Brain microvascular endothelial cell (primary cell): ENCODE data around the gene PLAAT2.
"Not testable (repeated sequence)": the region's sequence is repeated elsewhere in the genome, so short reads cannot be mapped to it uniquely, and the experiment has no call there.

ENCODE experiments used
- DNase-seq: peaks from one replicate; pipeline ENCODE4 v3.0.0-alpha.2; 2020
- H3K27ac ChIP-seq: fragments of 250-450 bp; sonication (Bioruptor Pico); 2 replicates; pipeline ENCODE4 v1.5.1; 2020; ENCODE audit warnings: mild to moderate bottlenecking, moderate library complexity
- H3K27me3 ChIP-seq: fragments of 250-450 bp; sonication (Bioruptor Pico); replicated peaks from 2 replicates; pipeline ENCODE4 v1.5.1; 2020; ENCODE audit warnings: mild to moderate bottlenecking
- H3K36me3 ChIP-seq: fragments of 250-450 bp; sonication (Bioruptor Pico); replicated peaks from 2 replicates; pipeline ENCODE4 v1.5.1; 2020; ENCODE audit warnings: mild to moderate bottlenecking
- H3K4me3 ChIP-seq: 2 replicates; pipeline ENCODE4 v1.5.1; 2011; ENCODE audit warnings: low read depth, mild to moderate bottlenecking, control low read depth, low read length, moderate library complexity
- CTCF ChIP-seq: IDR thresholded peaks from 2 replicates; pipeline ENCODE4 v1.5.1; 2011; ENCODE audit warnings: low read depth, mild to moderate bottlenecking, moderate library complexity, low read length, control low read depth, inconsistent platforms; ENCODE audit errors: missing control alignments
- in situ Hi-C: cut with HindIII; loops from 2 replicates; pipeline ENCODE4 v1.10.0; 2017; ENCODE audit warnings: low sequenced_read_pairs, low pct_ligation_motif_present

Gene PLAAT2

GRCh38 chr11:63586451-63587166 lies 23.4 kb upstream of the PLAAT2 start:
- no peak for DNase-seq
- Histone ChIP-seq H3K27me3 (no peaks in the 10 kb centered on the region), H3K36me3 (no peaks in the 10 kb centered on the region), H3K4me3 (no peak overlapping the region), H3K27ac (no peak overlapping the region)
- no peak for TF ChIP-seq CTCF
- in situ Hi-C loops, result no loop called here

- no peaks in the 10 kb centered on the region for H3K36me3 ChIP-seq
- H3K27ac ChIP-seq, result no peak overlapping the region
- no peak overlapping the region for H3K4me3 ChIP-seq
- DNase-seq, result no peak
- TF ChIP-seq CTCF, result no peak
- in situ Hi-C loops, result no loop called here
- H3K27me3 ChIP-seq, result no peaks in the 10 kb centered on the region
Observed at GRCh38 chr11:63583357-63583677, 20.1 kb upstream of the PLAAT2 start.

- DNase-seq, H3K36me3 ChIP-seq, in situ Hi-C loops, H3K27me3 ChIP-seq, H3K4me3 ChIP-seq, H3K27ac ChIP-seq: not testable (repeated sequence)
Observed at GRCh38 chr11:63581224-63581623, 18.0 kb upstream of the PLAAT2 start.

GRCh38 chr11:63578882-63579281 lies 15.7 kb upstream of the PLAAT2 start:
- H3K27ac ChIP-seq, H3K36me3 ChIP-seq, H3K4me3 ChIP-seq, DNase-seq, in situ Hi-C loops, H3K27me3 ChIP-seq: not testable (repeated sequence)

GRCh38 chr11:63574856-63575602 lies 11.8 kb upstream of the PLAAT2 start:
- H3K27me3 ChIP-seq, result no peaks in the 10 kb centered on the region
- no peak for TF ChIP-seq CTCF
- in situ Hi-C loops, result no loop called here
- H3K27ac ChIP-seq, result peak overlapping the region; percentile 4
- H3K36me3 ChIP-seq, result no peaks in the 10 kb centered on the region
- DNase-seq, result no peak
- peak overlapping the region; percentile 27 for H3K4me3 ChIP-seq

GRCh38 chr11:63573881-63574855 lies 11.0 kb upstream of the PLAAT2 start:
- Histone ChIP-seq H3K36me3 (no peaks in the 10 kb centered on the region), H3K4me3 (peak overlapping the region; percentile 27), H3K27me3 (no peaks in the 10 kb centered on the region), H3K27ac (peak overlapping the region; percentile 4)
- peak; percentile 87 for DNase-seq
- TF ChIP-seq CTCF, result peak; percentile 23
- in situ Hi-C loops, result no loop called here
